Activated T-helper 1 cell treated with anti-CD3 and anti-CD28 coated beads, Interleukin-2, amount 50 U/mL, for 16 hours (primary cell): ENCODE data around the gene LPGAT1.

Experiments
- DNase-seq, 2 donors: peaks; one replicate each; pipeline ENCODE4 v3.0.0-alpha.2; 2020; ENCODE audit warnings: low read depth in 1 of 2, low spot score in 1 of 2

The LPGAT1 gene

DNA sequence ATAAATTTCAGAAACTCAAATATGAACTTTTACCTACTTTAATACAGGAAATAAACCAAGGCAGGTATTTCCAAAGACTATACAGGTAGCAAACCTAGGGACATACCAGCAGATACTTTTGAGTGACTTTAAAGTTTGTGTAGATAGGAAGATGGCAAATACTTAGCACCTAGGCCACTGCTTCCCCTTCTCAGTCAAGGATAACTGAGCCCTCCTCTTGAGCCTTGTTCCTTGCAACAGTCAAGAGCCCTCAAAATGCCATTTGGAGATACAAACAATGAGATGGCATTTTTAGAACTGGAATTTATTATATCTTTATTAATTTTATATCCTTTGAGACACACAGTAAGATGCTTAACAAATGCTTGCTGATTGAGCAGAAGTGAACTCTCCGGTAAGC, 65.9 kb downstream of the LPGAT1 start:
- no peak for DNase-seq

DNA sequence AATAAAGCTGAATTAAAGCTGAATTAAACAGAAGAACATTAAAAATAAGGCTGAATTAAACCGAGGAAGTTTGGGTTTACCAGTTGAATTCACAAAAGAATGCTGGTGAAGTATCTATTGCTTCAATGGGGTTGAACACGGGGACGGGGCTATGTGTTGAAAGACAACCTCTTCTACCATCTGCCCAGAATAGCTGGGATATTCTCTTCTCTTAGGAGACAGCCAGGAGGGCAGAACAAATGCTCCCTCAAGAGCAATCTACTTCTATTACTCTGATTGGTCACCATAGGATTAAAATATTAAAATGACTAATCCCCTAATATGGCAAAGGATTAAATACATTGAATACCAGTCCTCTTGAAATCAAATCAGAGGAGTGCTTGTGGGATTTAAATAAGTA, 68.4 kb downstream of the LPGAT1 start:
- DNase-seq = no peak

DNA sequence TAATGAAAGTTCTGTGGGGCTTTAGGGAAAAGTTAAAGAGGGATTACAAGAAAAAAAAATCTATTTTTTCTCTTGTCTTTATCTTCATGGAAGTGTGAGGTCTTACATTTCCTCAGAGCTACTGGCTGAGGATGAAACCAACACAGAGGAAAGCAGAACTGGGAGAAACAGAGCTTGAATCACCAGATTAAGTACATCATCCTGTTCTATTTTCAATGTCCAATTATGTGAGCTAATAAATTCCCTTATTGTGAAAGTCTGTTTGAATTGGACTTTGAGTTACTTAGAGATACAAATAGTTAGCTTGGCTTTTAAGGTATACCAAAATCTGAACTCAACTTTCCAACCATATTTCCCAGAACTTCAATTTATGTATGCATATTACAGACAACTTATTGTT, 69.2 kb downstream of the LPGAT1 start:
- DNase-seq = no peak

DNA sequence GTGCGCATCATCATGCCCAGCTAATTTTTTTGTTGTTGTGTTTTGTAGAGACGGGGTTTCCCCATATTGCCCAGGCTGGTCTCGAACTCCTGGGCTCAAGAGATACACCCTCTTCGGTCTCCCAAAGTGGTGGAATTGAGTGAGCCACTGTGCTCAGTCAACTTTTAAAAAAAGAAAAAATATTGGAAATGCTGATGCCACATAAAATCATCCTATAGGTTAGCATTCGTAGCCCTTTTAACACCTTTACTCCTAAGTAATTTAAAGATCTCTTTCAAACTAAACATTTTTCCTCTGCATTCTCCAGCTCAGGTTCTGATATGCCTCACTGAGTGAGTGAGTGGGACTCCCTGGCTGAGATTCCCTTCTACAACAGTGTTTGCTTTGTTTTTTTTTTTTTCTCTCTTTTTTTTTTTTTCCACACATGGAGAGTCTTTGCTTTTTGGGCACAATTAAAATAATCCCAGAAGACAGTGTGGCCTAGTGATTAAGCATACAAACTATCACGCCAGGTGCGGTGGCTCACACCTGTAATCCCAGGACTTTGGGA, 74.0 kb downstream of the LPGAT1 start:
- no peak for DNase-seq

DNA sequence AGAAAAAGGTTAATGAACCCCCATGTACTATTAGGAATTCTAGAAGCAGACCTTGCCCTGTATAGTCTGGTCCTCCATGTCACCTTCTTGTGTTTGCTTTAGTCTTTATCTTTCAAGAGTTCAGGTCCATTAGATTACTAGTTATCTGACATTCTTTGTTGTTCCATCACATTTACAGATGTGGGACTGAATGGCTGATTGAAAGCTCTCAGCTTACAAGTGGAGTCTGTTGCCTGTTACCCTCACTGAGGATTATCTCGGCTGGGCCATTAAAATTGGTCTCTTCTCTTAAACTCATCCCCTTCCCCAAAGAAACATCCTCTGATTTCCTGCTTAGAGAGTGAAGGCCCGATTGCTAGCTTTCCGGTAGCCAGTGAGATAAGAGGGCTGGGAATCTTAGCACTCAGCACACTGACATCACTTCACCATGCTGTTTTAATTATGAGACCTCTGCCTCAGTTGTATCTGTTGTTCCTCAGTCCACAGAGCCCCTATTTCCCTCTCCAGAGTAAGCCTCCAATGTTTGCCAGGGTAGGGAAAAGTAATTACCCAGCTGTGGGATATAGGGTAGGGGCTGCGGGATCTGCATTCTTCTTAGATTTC, 76.8 kb downstream of the LPGAT1 start:
- DNase-seq = no peak

DNA sequence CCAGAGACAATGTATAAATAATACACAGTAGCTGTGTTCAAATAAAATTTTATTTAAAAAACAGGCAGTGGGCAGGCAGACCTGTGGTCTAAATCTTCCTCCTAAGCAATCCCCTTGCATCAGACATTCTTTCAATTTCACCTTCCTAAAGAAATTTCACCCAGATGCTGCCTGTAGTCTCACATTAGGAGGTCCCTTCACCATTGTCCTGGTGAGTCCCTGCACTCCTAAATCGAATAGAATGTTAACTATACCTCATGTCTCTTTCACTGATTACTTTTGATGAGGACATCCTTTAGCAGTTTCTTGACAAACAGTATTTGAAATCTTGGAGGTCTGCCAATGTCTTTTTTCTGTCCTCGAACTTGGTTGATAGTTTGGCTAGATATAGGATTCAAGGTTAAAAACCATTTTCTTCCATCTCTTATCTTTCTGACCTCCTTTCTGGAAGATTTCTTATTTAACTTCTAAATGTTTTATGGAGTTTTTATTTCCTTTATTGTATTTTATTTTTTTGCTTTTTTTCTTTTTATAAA, 77.5 kb downstream of the LPGAT1 start:
- DNase-seq = no peak

DNA sequence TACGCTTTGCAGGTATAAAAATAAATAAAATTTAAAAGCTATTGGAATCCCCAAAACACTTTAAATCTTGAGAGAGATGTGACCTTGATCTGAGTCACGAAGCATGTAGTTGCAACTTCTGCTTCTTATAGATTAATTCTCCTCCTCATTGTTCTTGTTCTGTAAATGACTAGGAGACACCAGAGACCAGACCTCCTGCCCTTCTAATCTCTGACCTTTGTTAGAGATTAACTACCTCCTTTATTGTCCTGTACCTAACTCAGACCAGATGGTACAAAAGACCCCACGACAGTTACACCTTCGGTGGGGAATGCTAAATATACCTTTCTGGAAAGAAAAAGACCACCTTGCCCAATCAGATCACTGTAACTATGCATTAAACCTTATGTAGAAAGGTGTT, 78.2 kb downstream of the LPGAT1 start:
- no peak for DNase-seq

DNA sequence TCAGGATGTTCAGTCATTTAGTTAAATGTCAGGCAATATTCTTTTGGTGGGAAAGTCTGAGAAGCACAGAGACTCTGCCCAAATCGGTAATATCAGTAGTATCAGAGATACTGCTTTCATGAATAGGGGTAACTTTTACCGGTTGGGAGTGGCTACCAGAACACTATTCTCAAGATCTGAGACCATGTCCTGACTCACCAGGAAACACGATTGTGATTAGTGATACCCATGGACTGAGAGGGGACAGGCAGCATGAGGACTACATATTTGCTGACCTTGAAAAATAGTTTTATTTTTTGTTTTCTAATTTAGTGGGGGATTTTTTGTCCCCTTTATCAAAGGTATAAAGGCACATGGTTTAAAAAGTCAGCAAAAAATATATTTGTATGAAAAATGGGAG, 79.1 kb downstream of the LPGAT1 start:
- DNase-seq = no peak

DNA sequence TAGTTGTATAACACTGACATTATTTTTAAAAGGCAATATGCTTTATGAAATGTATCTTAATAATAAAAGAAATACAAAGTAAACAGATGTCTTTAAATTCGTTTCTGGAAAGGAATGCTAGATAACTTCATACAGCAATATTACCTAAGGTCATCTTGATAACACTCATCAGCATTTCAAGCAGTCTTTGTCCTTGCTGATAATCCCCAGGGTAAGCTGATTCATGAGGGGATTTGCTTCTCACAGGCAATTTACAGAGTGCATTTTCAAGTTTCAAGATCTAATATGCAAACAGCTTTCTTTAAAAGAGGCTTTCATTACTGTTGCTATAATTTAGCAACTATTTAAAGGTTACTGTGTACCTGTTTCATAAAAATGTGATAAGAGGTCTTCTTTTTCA, 80.0 kb downstream of the LPGAT1 start:
- no peak for DNase-seq

DNA sequence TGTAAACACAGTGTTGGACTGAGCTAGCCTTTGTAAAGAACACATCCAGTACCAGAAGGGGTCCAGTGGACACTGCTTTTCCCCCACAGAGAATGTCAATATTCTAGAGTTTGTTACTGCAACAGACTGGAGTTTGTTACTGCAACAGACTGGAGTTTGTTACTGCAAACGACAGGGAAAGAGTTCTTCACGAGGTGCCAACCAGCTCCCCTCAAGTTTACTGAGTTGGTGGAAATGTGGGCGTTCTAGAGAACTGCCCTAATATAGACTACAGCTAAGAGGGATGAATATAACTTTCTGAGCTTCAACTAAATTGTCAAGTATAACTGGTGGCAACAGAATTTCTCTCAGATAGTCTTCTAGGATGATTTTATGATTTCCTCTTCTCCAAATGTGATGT, 81.3 kb downstream of the LPGAT1 start:
- no peak for DNase-seq

DNA sequence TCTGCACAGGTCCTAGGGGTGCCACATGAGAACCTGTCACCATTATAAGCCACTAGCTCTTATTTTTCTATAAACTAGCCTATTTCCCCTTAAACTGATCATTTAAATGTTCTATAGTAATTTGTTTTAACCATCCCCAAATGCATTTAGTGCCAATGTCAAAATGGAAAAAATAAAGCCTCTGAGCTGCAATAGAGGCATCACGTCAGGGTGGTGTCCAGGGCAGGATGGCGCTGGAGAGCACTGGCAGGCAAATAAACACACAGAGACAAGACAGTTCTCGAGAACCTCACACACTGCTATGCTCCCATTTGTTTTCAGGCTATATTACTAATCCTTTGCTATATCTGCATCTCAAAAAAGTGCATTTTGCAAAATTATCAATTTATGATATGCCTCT, 81.8 kb downstream of the LPGAT1 start:
- no peak for DNase-seq

DNA sequence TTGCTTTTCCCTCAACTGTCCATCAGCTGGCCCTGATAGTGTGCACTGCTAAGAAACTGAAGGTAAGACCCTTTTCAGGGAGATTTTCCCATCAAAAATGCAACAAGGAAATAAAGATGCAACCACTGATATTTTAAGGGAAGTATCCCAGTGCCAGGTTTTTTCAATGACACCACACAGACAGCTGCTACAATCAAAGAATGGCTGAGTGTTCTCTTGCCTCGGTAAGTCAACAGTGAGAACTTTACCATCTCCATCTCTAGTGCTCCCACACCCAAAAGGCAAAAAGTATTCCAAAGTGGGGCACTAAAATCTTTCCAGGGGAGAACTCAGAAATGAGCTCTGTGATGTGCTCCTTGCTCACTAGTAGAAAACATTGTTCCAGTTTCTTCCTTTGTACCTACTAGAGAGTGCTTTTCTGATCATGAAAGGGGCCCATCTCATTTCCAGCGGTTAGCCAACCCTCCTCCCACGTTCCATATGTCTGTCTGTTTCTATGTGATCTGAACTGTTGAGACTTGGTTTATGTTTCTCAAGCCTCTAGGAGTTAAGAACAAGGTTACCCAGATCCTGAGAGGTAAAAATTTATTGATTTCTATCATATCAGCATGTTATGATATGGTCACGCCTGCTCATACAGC, 87.6 kb downstream of the LPGAT1 start:
- no peak for DNase-seq

DNA sequence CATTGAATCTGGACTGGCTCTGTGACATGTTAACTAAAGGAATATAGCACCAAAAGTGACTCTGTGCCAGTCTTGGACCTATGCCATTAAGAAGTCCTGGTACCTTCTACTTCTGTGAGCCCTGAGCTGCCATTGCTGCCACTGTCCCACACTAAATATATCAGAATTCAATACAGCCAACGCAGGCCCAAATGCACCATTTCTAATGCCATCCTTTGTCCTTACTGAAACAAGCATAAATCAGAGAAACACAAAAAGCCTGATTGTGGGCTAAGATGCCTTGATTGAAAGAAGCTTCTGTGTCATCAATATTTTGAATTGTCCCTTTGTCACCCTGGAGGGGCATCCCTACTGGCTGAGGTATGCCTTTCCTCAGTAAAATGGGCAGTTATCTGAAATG, 88.3 kb downstream of the LPGAT1 start:
- DNase-seq = no peak

DNA sequence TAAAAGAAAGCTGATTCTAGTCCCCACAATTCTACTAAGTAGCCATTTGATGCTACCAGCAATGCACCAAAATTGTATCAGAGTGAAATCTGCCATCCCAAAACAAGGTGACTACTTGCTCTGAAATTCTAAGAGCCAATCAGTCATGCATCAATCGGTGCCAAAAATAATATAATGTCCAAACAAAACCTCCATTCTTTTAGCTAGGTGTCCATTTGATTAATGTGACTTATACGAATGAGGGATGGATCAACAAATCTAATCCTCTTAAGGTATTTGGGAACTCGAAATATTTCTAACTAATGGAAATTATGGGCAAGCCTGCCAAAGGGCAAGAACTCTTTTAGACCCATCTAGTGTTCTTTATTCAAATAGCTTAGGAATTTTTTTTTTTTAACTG, 88.8 kb downstream of the LPGAT1 start:
- DNase-seq = no peak

DNA sequence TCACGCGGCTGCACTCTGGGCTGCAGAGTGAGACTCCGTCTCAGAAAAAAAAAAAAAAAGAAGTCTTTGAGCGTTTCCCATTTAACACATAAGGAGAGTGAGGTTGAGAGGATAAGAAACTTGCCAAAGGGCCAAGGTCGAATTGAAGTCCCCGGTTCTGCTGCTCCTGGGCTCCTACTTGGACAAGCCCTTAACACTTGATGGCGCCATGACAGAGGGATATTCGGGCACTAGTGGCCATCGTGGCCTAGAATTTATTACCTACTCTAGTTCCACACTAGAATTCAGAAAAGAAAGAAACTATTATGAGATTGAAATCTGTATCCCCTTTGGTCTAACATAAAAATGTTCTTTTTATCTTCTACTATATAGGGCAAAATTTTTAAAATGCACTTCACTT, 89.4 kb downstream of the LPGAT1 start:
- DNase-seq = no peak

DNA sequence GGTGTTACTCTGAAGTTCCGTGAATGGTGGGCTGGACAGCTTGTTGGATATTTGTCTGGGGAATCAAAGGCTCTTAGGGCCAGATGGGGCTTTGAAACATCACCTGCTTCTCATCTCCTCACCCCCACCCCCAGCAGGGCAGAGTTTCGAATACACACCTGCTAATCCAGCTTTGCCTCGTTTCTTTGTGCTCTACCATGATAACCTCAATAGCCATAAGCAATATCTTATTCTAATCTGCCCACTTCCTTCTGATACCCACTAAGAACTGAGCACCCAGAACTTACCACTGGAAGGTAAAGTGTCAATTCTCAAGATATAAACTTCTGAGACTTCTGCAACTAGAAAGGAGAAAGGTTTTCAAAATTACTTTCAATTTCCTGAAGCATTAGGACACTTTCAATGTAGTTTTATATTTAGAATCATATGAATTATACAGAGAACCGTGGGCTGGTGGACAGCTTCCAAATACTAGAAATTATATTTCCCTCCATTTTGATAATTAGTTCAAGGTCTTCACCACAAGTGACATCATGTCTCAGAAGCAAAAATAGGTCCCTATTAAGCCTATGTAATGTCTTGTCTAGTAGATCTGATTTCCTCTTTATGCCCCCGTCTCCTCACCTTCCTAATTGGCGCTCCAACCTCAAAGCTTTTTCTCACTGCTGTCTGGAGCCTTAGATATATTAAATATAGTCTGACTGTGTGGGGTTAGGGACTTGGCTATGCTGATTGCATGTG, 90.7 kb downstream of the LPGAT1 start:
- DNase-seq = no peak

DNA sequence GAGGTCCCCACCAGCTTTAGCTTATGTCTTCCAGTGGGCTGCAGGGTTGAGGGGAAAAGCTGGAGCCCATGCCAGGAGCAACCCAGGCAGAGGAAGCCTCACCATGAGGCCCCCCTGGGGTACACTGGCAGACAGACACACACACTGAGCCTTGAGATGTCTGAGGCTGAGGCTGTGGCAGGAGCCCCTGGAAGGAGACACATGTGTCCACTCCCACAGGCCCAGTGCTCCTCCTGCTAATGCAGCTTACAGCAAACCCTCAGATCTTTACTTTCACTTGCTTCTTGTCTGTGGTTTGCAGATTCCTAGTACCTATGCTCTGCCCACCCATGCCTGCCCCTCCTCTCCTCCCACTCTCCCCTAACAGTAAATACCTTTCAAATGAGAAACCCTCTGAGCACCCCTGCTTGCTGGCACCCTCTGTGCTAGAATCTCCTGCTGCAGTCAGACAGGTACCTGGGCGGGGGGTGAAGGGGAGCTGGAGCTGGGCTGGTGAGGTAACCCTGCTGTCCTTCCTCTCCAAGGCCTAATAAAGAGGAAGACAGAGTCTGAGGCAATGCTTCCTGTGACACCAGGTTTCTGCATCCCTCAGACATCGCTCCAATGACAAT, 91.8 kb downstream of the LPGAT1 start:
- no peak for DNase-seq

DNA sequence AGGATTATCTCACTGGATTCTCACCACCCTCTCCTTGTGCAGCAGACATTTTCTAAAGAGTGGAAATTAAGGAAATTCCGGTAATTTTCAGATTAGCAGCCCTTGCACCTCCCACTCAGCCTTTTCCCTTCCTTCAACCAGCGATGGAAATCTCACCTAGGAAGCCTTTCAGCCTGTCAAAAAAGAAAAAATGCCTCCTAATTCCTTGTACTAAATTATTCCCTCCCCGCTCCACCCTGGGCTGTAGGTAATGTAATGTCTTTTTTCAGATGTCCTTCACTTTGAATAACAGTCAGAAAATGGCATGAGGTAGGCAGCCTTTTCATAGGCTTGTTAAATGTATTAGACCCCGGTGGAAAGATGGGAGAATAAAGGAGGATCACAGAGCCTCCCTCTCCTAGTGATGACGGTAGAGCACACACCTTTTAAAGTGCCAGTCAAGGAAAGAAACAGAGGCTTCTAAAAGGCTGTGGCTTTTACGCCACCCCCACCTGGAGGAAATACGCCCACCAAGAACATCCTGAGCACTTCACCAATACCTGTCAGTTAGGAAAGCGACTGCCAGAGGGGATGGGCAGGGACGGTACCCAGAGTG, 92.4 kb downstream of the LPGAT1 start:
- no peak for DNase-seq

DNA sequence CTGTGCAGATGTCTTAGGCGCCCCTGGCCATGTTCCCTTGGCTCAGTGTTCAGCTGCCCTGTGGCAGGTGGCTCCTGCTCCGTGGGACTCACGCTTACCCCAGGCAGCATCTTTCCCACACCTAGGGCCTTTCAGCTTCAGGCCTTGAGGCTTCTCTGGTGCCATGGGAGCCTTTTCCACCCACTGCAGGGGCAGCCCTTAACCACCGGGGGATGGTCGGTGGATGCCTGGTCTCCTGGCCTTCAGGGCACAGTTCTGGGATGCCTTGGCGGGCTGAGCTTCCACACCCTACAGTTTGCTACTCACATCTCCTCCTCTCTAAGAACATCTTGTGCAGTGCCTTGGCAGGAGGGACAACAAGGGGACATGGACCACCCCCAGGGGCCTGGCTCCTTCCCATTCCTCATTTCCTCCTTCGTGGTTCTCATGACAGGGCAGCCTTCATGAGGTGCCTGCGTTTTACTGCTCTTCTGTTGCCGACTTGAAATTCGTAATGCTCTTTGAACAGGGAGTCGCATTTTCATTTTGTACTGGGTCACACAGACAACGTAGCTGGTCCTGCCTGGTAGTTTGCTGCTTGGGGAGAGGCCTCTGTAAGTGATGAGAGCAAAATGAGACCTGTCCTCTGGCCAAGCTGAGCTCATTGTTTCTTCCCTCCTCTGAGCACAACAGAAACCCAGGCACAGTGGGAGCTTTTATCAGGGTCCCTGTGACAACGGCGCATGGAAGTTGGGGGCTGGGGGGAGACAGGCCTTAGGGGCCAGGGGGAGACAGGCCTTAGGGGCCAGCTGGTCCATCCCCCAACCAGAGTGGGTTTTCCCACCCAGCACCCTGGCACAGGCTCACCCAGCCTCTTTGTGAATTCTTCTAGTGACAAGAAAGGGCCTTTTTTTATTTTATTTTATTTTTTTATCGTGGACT, 93.2 kb downstream of the LPGAT1 start:
- no peak for DNase-seq

DNA sequence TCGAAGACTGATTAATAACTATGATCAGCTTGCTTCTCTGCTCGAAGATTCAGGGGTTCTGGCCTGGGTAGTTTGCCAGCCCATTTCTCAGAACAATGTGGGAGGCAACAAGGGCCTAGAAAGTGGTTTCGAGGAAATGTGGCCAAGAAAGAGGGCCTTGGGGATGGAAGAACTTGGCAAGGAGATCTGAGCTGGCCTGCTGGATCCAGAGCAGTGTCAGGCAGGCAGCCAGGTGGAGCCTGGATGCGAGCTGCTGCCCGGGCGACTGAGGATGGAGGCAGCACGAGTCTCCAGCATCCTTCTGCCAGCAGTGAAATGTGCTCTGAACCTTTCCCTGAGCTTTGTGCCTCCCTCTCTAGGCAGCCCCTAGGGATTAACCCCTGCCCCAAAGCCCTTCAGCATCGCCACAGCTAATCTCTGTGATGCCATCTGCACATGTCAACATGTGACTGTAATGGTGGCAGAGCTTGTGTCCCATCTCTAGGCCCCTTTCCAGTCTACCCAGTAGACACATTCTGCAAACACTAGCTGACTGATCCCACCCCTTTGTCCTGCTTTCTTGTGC, 94.1 kb downstream of the LPGAT1 start:
- no peak for DNase-seq
